HG03196 (cell line): Measurements from ENCODE around the gene PLEKHS1.
"Not testable (repeated sequence)": the region's sequence is repeated elsewhere in the genome, so short reads cannot be mapped to it uniquely, and the experiment has no call there.

Experiments
- ATAC-seq: cut with Tn5 transposase; IDR thresholded peaks from one replicate; pipeline ENCODE4 v1.9.1; 2021; ENCODE audit not compliant: unreplicated experiment

The PLEKHS1 gene

DNA sequence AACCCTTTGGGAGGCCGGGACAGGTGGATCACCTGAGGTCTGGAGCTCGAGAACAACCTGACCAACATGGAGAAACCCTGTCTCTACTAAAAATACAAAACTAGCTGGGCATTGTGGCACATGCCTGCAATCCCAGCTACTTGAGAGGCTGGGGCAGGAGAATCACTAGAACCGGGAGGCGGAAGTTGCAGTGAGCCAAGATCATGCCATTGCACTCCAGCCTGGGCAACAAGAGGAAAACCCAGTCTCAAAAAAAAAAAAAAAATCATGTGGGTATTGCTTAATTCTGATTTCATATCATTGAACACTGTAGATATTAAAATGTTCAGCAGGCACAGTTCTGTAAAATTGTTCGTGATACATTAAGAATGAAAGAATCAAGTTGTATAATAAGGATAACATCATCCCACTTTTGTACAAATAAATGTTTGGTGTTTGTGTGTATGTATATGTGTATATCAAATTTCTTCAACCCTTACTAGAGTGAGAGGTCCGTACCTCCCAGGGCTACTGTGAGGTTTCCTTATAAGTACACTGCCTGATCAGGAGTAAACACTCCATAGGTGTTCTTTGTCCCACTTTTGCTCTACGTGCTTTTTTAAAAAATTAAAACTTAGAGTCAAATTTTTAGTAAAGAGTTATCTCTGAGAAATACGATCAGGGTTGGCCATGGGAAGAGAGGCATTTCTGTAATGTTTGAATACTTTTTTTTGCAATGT is 31.7 kb downstream of the PLEKHS1 start:
- ATAC-seq, result no peak

DNA sequence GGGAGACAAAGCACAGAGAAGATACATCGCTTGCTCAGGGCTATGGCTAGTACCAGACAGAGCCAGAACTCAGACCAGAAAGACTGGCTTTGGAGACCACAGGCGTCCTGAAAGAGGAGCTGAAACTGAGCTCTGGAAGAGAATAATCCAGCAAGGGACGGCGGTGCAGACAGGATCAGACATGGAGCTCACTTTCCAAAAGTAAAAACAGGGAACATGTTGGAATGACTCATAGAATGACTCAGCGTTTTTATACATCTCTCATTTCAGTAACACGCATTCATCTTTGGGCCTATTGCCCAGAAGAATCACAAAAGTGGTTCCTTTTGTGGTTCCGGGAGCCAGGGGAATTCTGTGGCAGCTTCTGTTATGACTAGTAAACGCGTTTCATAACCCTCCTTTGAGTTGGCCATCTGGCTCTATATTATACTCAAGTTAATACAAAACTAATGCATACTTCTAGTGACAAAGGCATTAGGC is 37.2 kb downstream of the PLEKHS1 start:
- peak; percentile 88 for ATAC-seq

DNA sequence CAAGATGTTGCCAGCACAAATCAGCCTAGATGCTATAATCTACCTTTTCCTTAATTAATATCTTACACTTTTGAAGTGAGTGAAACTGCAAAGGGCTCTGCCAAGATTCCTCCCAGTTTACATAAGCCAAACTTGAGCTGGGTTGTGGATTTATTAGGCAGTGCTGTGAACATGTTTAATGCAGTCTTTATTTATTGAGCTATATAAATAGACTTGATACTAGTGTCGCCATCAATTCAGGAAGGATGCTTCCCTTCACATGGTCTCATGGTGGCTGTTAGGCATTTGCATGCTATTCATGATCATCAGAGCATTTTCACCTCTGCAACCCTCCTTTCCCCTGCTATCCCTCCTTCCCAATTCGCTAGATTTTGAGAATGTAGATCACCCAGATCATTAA is 40.2 kb downstream of the PLEKHS1 start:
- ATAC-seq, result no peak

DNA sequence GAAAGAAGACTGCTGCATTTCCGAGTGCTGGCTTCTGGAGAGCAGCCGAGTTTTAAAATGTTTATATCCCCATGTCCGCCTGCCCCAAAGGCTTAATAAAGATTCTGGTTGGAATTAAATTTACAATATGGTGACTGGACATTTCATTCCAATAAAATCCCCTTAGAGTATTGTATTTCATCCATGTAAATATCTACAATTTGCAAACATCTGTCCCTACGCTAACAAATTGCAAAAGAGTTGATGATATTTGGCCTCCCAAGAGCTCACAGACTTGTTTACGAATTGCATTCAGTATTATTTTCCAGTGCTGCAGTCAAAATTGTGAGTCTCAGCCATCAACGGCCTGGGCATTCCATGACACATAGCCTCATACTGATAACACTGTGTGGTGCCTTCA is 50.1 kb downstream of the PLEKHS1 start:
- no peak for ATAC-seq

DNA sequence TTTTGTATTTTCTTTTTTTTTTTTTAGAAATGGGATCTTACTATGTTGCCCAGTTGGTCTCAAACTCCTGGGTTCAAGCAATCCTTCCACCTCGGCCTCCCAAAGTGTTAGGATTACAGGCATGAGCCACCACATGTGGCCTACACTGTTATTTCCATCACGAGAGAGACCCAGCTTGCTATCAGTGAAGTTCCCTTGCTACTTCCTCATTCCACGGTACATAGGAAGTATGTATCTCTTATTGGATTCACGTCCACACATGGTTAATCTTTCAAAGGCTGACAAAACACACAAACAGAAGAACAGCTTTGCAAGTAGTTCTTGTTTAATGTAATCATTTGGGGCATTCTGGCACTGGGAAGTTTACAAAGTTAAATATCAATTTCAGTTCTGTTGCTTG is 51.5 kb downstream of the PLEKHS1 start:
- no peak for ATAC-seq

DNA sequence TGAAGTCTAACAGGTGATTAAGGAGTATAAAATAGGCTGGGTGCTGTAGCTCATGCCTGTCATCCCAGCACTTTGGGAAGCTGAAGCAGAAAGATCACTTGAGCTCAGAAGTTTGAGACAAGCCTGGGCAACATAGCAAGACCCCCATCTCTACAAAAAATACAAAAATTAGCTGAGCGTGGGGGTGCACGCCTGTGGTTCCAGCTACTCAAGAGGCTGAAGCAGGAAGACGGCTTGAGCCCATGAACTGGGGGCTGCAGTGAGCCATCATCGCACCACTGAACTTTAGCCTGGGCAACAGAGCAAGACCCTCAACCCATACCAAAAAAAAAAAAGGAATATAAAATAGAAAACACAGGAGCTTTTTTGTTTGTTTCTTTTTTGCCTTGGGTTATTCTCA is 55.0 kb downstream of the PLEKHS1 start:
- ATAC-seq, result no peak

DNA sequence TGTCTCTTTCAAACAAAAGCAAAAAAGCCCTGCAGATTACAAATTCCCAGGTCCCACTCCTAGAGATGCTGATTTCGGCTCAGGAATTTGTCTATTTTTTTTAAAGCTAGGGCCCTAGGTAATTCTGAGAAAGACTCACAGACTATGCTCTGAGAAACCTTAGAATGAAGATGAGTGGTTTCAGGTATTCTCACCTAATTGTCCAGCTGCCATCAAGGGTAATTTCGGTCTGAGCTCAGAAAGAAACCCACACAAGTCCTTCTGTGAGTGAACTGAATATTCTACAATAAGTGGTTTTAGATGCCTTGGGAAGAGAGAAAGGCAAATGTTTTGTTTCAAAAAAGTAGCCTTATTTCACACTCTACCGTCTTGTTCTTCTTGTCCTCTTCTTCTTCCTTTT is 56.7 kb downstream of the PLEKHS1 start:
- no peak for ATAC-seq

DNA sequence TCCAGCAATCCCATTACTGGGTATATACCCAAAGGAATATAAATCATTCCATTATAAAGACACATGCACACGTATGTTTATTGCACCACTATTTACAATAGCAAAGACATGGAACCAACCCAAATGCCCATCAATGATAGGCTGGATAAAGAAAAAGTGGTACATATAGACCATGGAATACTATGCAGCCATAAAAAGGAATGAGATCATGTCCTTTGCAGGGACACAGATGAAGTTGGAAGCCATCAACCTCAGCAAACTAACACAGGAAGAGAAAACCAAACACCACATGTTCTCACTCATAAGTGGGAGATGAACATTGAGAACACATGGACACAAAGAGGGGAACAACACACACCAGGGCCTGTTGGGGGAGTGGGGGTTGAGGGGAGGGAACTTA is 63.2 kb downstream of the PLEKHS1 start:
- not testable (repeated sequence) for ATAC-seq

DNA sequence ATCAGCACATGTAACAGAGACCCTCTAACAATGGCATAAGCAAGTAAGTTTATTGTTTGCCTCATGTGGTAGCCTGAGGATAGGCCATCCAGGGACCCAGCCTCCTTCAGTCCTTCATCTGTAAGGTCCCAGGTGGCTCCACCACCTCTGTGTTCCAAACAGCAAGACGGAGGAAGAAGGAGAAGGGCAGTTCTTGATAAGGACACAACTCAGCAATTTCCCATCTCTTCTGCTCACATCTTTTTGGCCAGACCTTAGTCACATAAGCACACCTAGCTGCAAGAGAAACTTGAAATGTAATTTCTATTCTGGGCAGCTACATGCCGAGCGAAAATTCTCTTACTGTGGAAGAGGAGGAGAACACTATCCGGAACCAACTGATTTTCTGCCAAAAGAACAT is 68.5 kb downstream of the PLEKHS1 start:
- ATAC-seq, result no peak

DNA sequence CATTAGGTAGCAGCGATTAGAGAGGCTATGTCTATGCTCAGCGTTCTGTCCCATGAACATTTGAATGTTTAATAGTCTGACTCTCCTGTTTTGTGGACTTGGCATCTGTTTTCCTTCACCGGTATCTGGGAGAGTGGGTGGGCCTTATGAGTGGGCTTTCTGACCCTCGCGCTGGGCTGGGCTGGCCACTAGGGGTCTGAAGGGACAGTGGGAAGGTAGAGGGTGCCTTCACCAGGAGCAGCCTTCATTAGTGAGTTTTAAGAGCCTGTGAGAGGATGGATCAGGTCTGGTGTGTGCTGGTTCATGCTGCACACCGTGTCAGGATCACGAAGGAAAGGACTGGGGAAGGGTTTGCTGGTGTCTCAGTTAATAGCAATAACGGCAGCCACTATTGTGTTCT is 69.0 kb downstream of the PLEKHS1 start:
- no peak for ATAC-seq

DNA sequence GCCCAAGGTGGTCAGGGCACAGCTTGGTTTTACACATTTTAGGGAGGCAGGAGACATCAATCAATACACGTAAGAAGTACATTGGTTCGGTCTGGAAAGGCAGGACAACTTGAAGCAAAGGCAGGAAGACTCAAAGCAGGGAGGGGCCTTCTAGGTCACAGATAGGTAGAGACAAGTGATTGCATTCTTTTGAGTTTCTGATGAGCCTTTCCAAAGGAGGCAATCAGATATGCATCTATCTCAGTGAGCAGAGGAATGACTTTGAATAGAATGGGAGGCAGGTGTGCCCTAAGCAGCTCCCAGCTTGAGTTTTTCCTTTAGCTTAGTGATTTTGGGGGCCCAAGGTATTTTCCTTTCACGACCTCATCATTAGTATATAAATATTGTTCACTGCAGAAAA is 69.8 kb downstream of the PLEKHS1 start:
- not testable (repeated sequence) for ATAC-seq

DNA sequence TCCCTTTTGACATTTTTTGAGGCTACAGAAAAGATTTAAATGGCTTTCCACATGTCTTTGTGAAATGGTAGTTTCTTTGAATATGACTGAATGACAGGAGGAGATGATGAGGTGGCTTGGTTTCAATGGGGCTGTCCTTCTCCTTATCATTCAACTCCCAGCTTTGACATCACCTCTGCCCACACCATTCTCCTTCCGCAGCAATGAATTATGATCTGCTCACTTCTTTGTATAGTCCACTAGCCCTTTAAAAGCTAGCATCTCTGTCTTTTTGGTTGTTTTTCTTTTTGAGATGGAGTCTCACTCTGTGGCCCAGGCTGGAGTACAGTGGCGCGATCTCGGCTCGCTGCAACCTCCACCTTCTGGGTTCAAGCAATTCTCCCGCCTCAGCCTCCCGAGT is 70.7 kb downstream of the PLEKHS1 start:
- no peak for ATAC-seq

DNA sequence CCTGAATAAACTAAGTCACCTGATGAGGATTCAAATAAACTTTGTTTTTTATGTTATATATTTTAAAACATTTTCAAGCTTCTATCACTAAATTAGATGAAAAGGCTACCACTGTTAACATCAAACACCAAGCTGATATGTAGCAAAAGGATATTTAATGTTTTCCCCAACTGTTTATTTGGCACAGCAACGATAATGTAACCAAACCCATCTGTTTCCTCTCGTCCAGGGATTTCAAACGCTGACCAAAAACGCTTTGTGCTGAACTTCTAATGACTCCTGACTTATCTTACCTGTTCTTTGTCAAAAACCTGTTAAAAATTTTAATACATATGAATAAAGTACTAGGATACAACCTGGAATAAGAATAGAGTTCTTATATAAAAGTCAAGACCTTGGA is 71.9 kb downstream of the PLEKHS1 start:
- ATAC-seq, result no peak

DNA sequence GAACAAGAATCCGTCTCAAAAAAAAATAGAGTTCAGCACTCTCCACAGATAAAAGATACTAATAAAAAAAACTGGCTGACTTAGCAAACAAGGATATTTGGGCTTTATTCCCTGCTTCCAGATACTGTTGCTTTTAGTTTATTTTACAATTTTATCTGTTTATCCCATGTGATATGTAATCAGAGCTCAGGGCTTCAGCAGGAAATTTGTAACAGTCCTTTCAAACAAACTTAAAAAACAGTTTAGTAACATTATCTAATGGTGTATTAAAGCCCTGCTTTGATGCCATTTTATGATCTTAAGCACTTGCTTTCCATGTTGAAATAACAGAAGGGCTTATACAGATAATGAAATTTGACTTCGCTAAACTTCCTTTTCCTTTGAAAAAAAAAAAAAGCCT is 74.3 kb downstream of the PLEKHS1 start:
- no peak for ATAC-seq

DNA sequence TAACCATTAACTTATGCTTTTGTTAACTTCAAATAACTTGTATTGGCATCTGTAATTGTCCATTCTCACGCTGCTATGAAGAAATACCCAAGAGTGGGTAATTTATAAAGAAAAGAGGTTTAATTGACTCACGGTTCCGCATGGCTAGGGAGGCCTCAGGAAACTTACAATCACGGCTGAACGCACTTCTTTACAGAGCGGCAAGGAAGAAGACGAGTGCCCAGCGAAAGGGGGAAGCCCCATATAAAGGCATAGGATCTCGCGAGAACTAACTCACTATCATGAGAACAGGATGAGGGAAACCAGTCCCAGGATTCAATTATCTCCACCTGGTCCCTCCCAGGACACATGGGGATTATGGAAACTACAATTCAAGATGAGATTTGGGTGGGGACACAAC is 77.1 kb downstream of the PLEKHS1 start:
- not testable (repeated sequence) for ATAC-seq
